ENCODE results near the gene LRRC8D.

Gene LRRC8D

GRCh38 chr1:89808441-89809117, 12.3 kb upstream of the LRRC8D start:
- DNase-seq (ENCODE audit: low spot score) = no peak

GRCh38 chr1:89809556-89809955, 11.3 kb upstream of the LRRC8D start:
- DNase-seq (ENCODE audit: low spot score) = no peak
- no peak for TF ChIP-seq CTCF (IDR thresholded peaks at IDR 0.05; ENCODE audit: extremely low read depth, missing control alignments)

More at GRCh38 chr1:89808441-89809117, 12.3 kb upstream of the LRRC8D start:
- no peak for TF ChIP-seq CTCF (IDR thresholded peaks at IDR 0.05; ENCODE audit: extremely low read depth, missing control alignments)

GRCh38 chr1:89810302-89810701, 10.5 kb upstream of the LRRC8D start:
- TF ChIP-seq CTCF (IDR thresholded peaks at IDR 0.05; ENCODE audit: extremely low read depth, missing control alignments) = no peak
- DNase-seq (ENCODE audit: low spot score) = no peak

- no peak for DNase-seq (ENCODE audit: low spot score)
Observed at GRCh38 chr1:89810880-89811279, 10.0 kb upstream of the LRRC8D start.

GRCh38 chr1:89812992-89813391, 7.8 kb upstream of the LRRC8D start:
- TF ChIP-seq CTCF (IDR thresholded peaks at IDR 0.05; ENCODE audit: extremely low read depth, missing control alignments) = no peak
- no peak for DNase-seq (ENCODE audit: low spot score)

More at GRCh38 chr1:89810880-89811279, 10.0 kb upstream of the LRRC8D start:
- no peak for TF ChIP-seq CTCF (IDR thresholded peaks at IDR 0.05; ENCODE audit: extremely low read depth, missing control alignments)

GRCh38 chr1:89815040-89815439, 5.8 kb upstream of the LRRC8D start:
- DNase-seq (ENCODE audit: low spot score) = no peak
- no peak for TF ChIP-seq CTCF (IDR thresholded peaks at IDR 0.05; ENCODE audit: extremely low read depth, missing control alignments)

GRCh38 chr1:89815611-89816010, 5.2 kb upstream of the LRRC8D start:
- DNase-seq (ENCODE audit: low spot score) = no peak
- no peak for TF ChIP-seq CTCF (IDR thresholded peaks at IDR 0.05; ENCODE audit: extremely low read depth, missing control alignments)

Measured in GM20000 (cell line).